Measurements from ENCODE around the gene DHCR24. TPM values are rescaled to one million over a fixed set of nuclear protein-coding genes. Genes with fewer than 3 reads are reported as not detected.

Gene DHCR24
- total RNA-seq, 1 donor from 2014 or later: 149 TPM

GRCh38 chr1:54814126-54814498 is 72.9 kb downstream of the DHCR24 start:
- H3K9me3 Mint-ChIP-seq: no peaks in the 10 kb centered on the region
- H3K27ac Mint-ChIP-seq: no peak overlapping the region
- no peak overlapping the region for H3K4me3 Mint-ChIP-seq
- TF ChIP-seq CTCF (conservative IDR thresholded peaks at IDR 0.05): no peak
- H3K36me3 Mint-ChIP-seq: no peaks in the 10 kb centered on the region
- peaks cover 15% of the 10 kb centered on the region for H3K27me3 Mint-ChIP-seq
- peak; percentile 57 for DNase-seq (ENCODE audit: extremely low spot score, unreplicated experiment)
- H3K4me1 Mint-ChIP-seq (ENCODE audit: unreplicated experiment): peaks cover 23% of the 10 kb centered on the region

- Mint-ChIP-seq H3K4me3 (no peak overlapping the region), H3K27ac (no peak overlapping the region), H3K27me3 (peaks cover 12% of the 10 kb centered on the region)
Measured at GRCh38 chr1:54813485-54814125, 73.4 kb downstream of the DHCR24 start.

GRCh38 chr1:54812801-54813484 is 74.1 kb downstream of the DHCR24 start:
- H3K27ac Mint-ChIP-seq: no peak overlapping the region
- H3K4me1 Mint-ChIP-seq (ENCODE audit: unreplicated experiment): peaks cover 20% of the 10 kb centered on the region
- H3K27me3 Mint-ChIP-seq: peaks cover 12% of the 10 kb centered on the region
- H3K9me3 Mint-ChIP-seq: no peaks in the 10 kb centered on the region
- peak; percentile 52 for DNase-seq (ENCODE audit: extremely low spot score, unreplicated experiment)
- no peak for TF ChIP-seq CTCF (conservative IDR thresholded peaks at IDR 0.05)
- no peaks in the 10 kb centered on the region for H3K36me3 Mint-ChIP-seq
- no peak overlapping the region for H3K4me3 Mint-ChIP-seq

More at GRCh38 chr1:54813485-54814125, 73.4 kb downstream of the DHCR24 start:
- TF ChIP-seq CTCF (conservative IDR thresholded peaks at IDR 0.05): no peak
- peak; percentile 37 for DNase-seq (ENCODE audit: extremely low spot score, unreplicated experiment)
- Mint-ChIP-seq H3K36me3 (no peaks in the 10 kb centered on the region), H3K4me1 (ENCODE audit: unreplicated experiment) (peaks cover 20% of the 10 kb centered on the region), H3K9me3 (no peaks in the 10 kb centered on the region)

GRCh38 chr1:54811739-54812655 is 75.0 kb downstream of the DHCR24 start:
- no peak for TF ChIP-seq CTCF (conservative IDR thresholded peaks at IDR 0.05)
- no peaks in the 10 kb centered on the region for H3K9me3 Mint-ChIP-seq
- no peak overlapping the region for H3K27ac Mint-ChIP-seq
- no peaks in the 10 kb centered on the region for H3K36me3 Mint-ChIP-seq
- H3K4me3 Mint-ChIP-seq: no peak overlapping the region
- H3K4me1 Mint-ChIP-seq (ENCODE audit: unreplicated experiment): peaks cover 20% of the 10 kb centered on the region
- peaks cover 12% of the 10 kb centered on the region for H3K27me3 Mint-ChIP-seq
- peak; percentile 64 for DNase-seq (ENCODE audit: extremely low spot score, unreplicated experiment)

GRCh38 chr1:54811066-54811465 is 75.9 kb downstream of the DHCR24 start:
- H3K27me3 Mint-ChIP-seq: peaks cover 6% of the 10 kb centered on the region
- no peak for TF ChIP-seq CTCF (conservative IDR thresholded peaks at IDR 0.05)
- no peak overlapping the region for H3K4me3 Mint-ChIP-seq
- H3K27ac Mint-ChIP-seq: no peak overlapping the region
- no peaks in the 10 kb centered on the region for H3K9me3 Mint-ChIP-seq
- peaks cover 20% of the 10 kb centered on the region for H3K4me1 Mint-ChIP-seq (ENCODE audit: unreplicated experiment)
- peak; percentile 40 for DNase-seq (ENCODE audit: extremely low spot score, unreplicated experiment)
- H3K36me3 Mint-ChIP-seq: no peaks in the 10 kb centered on the region
